GM19193 (cell line): ENCODE measurements around the gene TBC1D22A.

Source experiments
- POLR2A ChIP-seq: IDR thresholded peaks from 4 replicates; pipeline ENCODE4 v1.6.1; 2011; ENCODE audit not compliant: insufficient read depth, insufficient read length; ENCODE audit errors: extremely low read depth

TBC1D22A gene

GRCh38 chr22:46869329-46869728 is 106.9 kb downstream of the TBC1D22A start:
- TF ChIP-seq POLR2A, result no peak

DNA sequence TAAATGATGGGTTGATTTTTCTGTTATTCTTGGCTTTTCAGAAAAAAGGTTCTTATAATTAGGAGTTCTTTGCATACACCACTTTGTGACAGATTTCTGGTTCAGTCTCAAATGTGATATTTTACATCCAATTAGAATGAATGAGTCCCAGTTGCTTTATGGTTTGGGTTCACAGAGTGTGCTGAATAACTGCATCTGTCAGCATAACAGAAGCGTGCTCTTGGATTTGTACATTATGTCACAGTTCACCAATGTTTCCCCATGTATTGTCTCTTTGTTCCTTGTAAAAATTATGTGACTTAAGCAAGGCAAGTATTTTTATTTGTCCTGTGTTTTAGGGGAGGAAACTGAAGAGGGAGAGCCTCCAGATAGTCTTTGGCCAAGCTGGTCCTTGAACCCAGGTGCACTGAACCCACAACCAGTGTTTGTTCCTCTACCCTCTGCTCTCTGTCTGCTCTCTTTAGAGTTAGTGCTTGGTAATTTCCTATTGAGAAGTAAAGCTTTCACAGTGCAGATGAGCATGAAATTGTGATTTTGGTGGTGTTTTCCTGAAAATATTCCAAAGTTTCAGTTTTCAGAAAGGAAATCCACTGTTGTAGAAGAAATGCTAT is 107.5 kb downstream of the TBC1D22A start:
- no peak for TF ChIP-seq POLR2A

- TF ChIP-seq POLR2A, result no peak
Observed at GRCh38 chr22:46871826-46872225, 109.4 kb downstream of the TBC1D22A start.

DNA sequence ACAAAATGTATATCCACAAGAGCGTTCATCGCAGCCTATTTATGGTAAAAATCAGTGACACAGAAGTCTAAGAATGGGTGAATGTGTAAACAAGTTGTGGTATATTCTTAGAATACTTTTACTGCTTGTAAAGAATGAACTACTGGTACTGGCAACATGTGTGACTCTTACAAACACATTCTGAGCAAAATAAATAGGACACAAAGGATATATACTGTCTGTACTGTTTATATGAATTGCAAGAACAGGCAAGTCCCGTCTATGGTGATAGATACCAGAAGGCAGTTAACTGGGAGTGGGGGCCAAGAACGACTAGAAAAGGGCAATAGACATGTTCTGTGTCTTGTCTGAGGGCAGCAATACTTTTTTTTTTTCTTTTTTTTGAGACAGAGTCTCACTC is 112.6 kb downstream of the TBC1D22A start:
- TF ChIP-seq POLR2A, result no peak

GRCh38 chr22:46876357-46876934 is 114.0 kb downstream of the TBC1D22A start:
- no peak for TF ChIP-seq POLR2A

- no peak for TF ChIP-seq POLR2A
Observed at GRCh38 chr22:46878191-46878948, 115.9 kb downstream of the TBC1D22A start.

DNA sequence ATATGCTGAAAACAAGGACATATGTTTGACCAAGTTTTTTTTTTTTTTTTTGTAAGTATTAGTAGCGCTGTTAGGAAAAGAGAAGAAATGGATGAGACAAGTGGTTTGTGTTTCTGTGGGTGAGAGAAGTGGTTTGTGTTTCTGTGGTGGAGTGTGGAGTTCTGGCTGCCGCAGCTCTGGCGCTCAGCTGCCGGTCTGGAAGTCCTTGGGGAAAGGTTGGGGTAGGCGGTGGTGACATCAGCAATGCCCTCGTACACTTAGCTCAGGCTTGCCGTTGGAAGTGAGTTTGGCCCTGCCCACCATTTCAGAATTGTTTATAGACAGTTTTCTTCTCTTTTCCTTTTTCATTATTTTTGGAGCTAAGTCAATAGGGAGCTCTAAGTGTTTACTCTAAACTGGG is 116.6 kb downstream of the TBC1D22A start:
- TF ChIP-seq POLR2A, result no peak

GRCh38 chr22:46881373-46882118 is 119.1 kb downstream of the TBC1D22A start:
- no peak for TF ChIP-seq POLR2A

GRCh38 chr22:46883092-46883910 is 120.9 kb downstream of the TBC1D22A start:
- TF ChIP-seq POLR2A, result no peak

- TF ChIP-seq POLR2A, result no peak
Observed at GRCh38 chr22:46884365-46884764, 121.9 kb downstream of the TBC1D22A start.

GRCh38 chr22:46887978-46888377 is 125.5 kb downstream of the TBC1D22A start:
- no peak for TF ChIP-seq POLR2A

GRCh38 chr22:46890819-46891218 is 128.4 kb downstream of the TBC1D22A start:
- no peak for TF ChIP-seq POLR2A

- no peak for TF ChIP-seq POLR2A
Observed at GRCh38 chr22:46891382-46891951, 129.0 kb downstream of the TBC1D22A start.

- no peak for TF ChIP-seq POLR2A
Observed at GRCh38 chr22:46892866-46893265, 130.4 kb downstream of the TBC1D22A start.
